Esophagus (tissue), 2 donors: ENCODE data around the gene FHIT. TPM values are rescaled to one million over a fixed set of nuclear protein-coding genes. Genes with fewer than 3 reads are reported as not detected.

ENCODE experiments used
- H3K27ac ChIP-seq, 2 donors: one replicate each; pipeline ENCODE4 v1.5.1; 2013; ENCODE audit warnings: low read depth in 2 of 2, mild to moderate bottlenecking in 2 of 2, inconsistent platforms in 1 of 2, low read length in 1 of 2, moderate library complexity in 1 of 2
- H3K27me3 ChIP-seq, 2 donors: one replicate each; pipeline ENCODE4 v1.6.1; 2013; ENCODE audit warnings: low read length in 2 of 2, control low read depth in 1 of 2, mild to moderate bottlenecking in 1 of 2; ENCODE audit not compliant: insufficient read depth in 2 of 2, control insufficient read depth in 1 of 2
- H3K36me3 ChIP-seq, 2 donors: one replicate each; pipeline ENCODE4 v1.6.1; 2013; ENCODE audit warnings: low read length in 1 of 2; ENCODE audit not compliant: control insufficient read depth in 2 of 2, insufficient read depth in 2 of 2
- H3K4me1 ChIP-seq, 2 donors: one replicate each; pipeline ENCODE4 v1.6.1; 2013; ENCODE audit warnings: low read length in 1 of 2; ENCODE audit not compliant: control insufficient read depth in 2 of 2, insufficient read depth in 2 of 2
- H3K4me3 ChIP-seq, 2 donors: one replicate each; pipeline ENCODE4 v1.5.1; 2013; ENCODE audit warnings: low read length in 2 of 2, mild to moderate bottlenecking in 2 of 2, low read depth in 1 of 2, moderate library complexity in 1 of 2
- H3K9me3 ChIP-seq, 2 donors: one replicate each; pipeline ENCODE4 v1.6.1; 2013; ENCODE audit warnings: mild to moderate bottlenecking in 2 of 2, low read depth in 1 of 2, low read length in 1 of 2, moderate library complexity in 1 of 2; ENCODE audit not compliant: control insufficient read depth in 2 of 2, insufficient read depth in 1 of 2
- WGBS, 2 donors: extraction: QIAGEN DNeasy Blood & Tissue Kit; methylation state at CpG; one replicate each; pipeline ENCODE4 v1.1.7; 2013; 5-methylcytosine and 5-hydroxymethylcytosine counted together
- polyA plus RNA-seq, 2 donors: library from polyadenylated mRNA; stranded (reverse); fragments of 200-250 nt; gene quantifications; one replicate each; pipeline ENCODE4 v1.2.3, GENCODE V29; 2013
- donor health status: healthy with polysubstance abuse.
- donor health status: Bipolar disorder and iron deficiency.

Gene FHIT
- polyA plus RNA-seq, 2 donors: 3.4 to 5.0 TPM

- H3K27me3 ChIP-seq: no peaks in the 10 kb centered on the region
- H3K36me3 ChIP-seq: no peaks in the 10 kb centered on the region
- WGBS, 2 donors: 73% methylated on average over 3 of the region's 3 CpGs
- no peaks in the 10 kb centered on the region for H3K4me1 ChIP-seq
- no peak overlapping the region for H3K27ac ChIP-seq
- peaks cover 0 to 2% of the 10 kb centered on the region in 2 donors for H3K9me3 ChIP-seq
- H3K4me3 ChIP-seq: no peak overlapping the region
These were observed 1379.1 kb downstream of the FHIT start for GRCh38 chr3:59872128-59872527.

- Histone ChIP-seq H3K36me3 (no peaks in the 10 kb centered on the region), H3K9me3 (no peaks in the 10 kb centered on the region), H3K27me3 (no peaks in the 10 kb centered on the region), H3K4me1 (no peaks in the 10 kb centered on the region), H3K27ac (no peak overlapping the region), H3K4me3 (no peak overlapping the region)
- WGBS, 2 donors: 70% methylated on average over 3 of the region's 3 CpGs
These were observed 1383.9 kb downstream of the FHIT start for GRCh38 chr3:59867185-59868002.

GRCh38 chr3:59866076-59866475, 1385.2 kb downstream of the FHIT start:
- Histone ChIP-seq H3K27ac (no peak overlapping the region), H3K4me3 (no peak overlapping the region), H3K4me1 (no peaks in the 10 kb centered on the region), H3K9me3 (no peaks in the 10 kb centered on the region), H3K27me3 (no peaks in the 10 kb centered on the region), H3K36me3 (no peaks in the 10 kb centered on the region)
- WGBS, 2 donors: 78% methylated on average over 5 of the region's 5 CpGs

- Histone ChIP-seq H3K36me3 (no peaks in the 10 kb centered on the region), H3K4me1 (no peaks in the 10 kb centered on the region), H3K27me3 (no peaks in the 10 kb centered on the region), H3K4me3 (no peak overlapping the region), H3K27ac (no peak overlapping the region), H3K9me3 (no peaks in the 10 kb centered on the region)
- WGBS, 2 donors: 75 to 77% methylated on average over 4 of the region's 4 CpGs
These were observed 1385.9 kb downstream of the FHIT start for GRCh38 chr3:59865351-59865750.

GRCh38 chr3:59862686-59863085, 1388.6 kb downstream of the FHIT start:
- no peaks in the 10 kb centered on the region for H3K36me3 ChIP-seq
- H3K27ac ChIP-seq: no peak overlapping the region
- H3K4me3 ChIP-seq: no peak overlapping the region
- no peaks in the 10 kb centered on the region for H3K4me1 ChIP-seq
- H3K27me3 ChIP-seq: no peaks in the 10 kb centered on the region
- no peaks in the 10 kb centered on the region for H3K9me3 ChIP-seq
- 83 to 87% methylated on average over 6 of the region's 6 CpGs for WGBS, 2 donors

- no peaks in the 10 kb centered on the region for H3K27me3 ChIP-seq
- 33 to 35% methylated on average over 7 of the region's 7 CpGs for WGBS, 2 donors
- H3K27ac ChIP-seq: no peak overlapping the region
- no peak overlapping the region for H3K4me3 ChIP-seq
- H3K4me1 ChIP-seq: no peaks in the 10 kb centered on the region
- H3K36me3 ChIP-seq: no peaks in the 10 kb centered on the region
- no peaks in the 10 kb centered on the region for H3K9me3 ChIP-seq
These were observed 1393.5 kb downstream of the FHIT start for GRCh38 chr3:59857589-59858346.

GRCh38 chr3:59856934-59857460, 1394.3 kb downstream of the FHIT start:
- 68 to 81% methylated on average over 7 of the region's 7 CpGs for WGBS, 2 donors

GRCh38 chr3:59854061-59854709, 1397.1 kb downstream of the FHIT start:
- Histone ChIP-seq H3K36me3 (no peaks in the 10 kb centered on the region), H3K9me3 (no peaks in the 10 kb centered on the region), H3K4me1 (no peaks in the 10 kb centered on the region), H3K4me3 (no peak overlapping the region), H3K27me3 (no peaks in the 10 kb centered on the region), H3K27ac (no peak overlapping the region)
- WGBS, 2 donors: 81 to 82% methylated on average over 12 of the region's 12 CpGs

More at GRCh38 chr3:59856934-59857460, 1394.3 kb downstream of the FHIT start:
- Histone ChIP-seq H3K9me3 (no peaks in the 10 kb centered on the region), H3K36me3 (no peaks in the 10 kb centered on the region), H3K27ac (no peak overlapping the region), H3K4me1 (no peaks in the 10 kb centered on the region), H3K4me3 (no peak overlapping the region), H3K27me3 (no peaks in the 10 kb centered on the region)

GRCh38 chr3:59850417-59850816, 1400.8 kb downstream of the FHIT start:
- no peaks in the 10 kb centered on the region for H3K9me3 ChIP-seq
- WGBS, 2 donors: 96% methylated on average over 2 of the region's 2 CpGs
- H3K27me3 ChIP-seq: no peaks in the 10 kb centered on the region
- H3K4me1 ChIP-seq: no peaks in the 10 kb centered on the region
- H3K36me3 ChIP-seq: no peaks in the 10 kb centered on the region
- H3K4me3 ChIP-seq: no peak overlapping the region
- H3K27ac ChIP-seq: no peak overlapping the region
